Measurements from ENCODE around the gene MARCHF2.

GRCh38 chr19:8370176-8371010 is 42.7 kb upstream of the MARCHF2 start:
- TF ChIP-seq CTCF (IDR thresholded peaks at IDR 0.05; ENCODE audit: low read depth, low read length, poor library complexity, severe bottlenecking) (no peak), EZH2phosphoT487 (IDR thresholded peaks at IDR 0.05; ENCODE audit: borderline replicate concordance, low read length) (no peak)
